Stimulated activated naive CD4-positive, alpha-beta T cell treated with Interleukin-2 at 50 U/mL for 16 hours (primary cell): ENCODE measurements around the gene TTLL11.

Source experiments
- DNase-seq: peaks from one replicate; lab custom pipeline; 2025; lab: John Stamatoyannopoulos, UW

Gene TTLL11

DNA sequence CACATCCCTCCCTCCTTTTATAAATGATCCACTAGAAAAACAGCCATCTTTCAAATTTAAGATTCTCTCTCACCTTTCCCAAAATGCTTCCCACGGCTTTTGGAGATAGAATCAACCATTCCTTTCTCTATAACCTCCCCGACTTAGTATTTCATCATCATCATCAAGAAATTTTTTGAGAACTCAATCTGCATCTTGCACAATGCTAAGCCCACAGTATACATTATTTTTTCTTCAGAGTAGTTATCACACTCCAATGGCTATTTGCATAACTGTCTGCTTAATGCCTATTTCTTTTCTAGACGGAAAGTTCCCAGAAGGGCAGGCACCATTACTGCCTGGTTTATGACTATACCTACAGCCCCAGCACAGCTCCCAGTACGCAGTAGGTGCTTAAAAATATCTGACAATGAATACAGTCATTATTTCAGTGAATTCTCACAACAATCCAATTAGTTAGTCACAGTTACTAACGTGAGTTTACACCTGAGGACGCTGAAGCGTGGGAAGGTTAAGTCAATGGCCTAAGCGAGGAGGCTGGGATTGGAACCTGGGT lies 212.7 kb downstream of the TTLL11 start:
- DNase-seq = no peak

DNA sequence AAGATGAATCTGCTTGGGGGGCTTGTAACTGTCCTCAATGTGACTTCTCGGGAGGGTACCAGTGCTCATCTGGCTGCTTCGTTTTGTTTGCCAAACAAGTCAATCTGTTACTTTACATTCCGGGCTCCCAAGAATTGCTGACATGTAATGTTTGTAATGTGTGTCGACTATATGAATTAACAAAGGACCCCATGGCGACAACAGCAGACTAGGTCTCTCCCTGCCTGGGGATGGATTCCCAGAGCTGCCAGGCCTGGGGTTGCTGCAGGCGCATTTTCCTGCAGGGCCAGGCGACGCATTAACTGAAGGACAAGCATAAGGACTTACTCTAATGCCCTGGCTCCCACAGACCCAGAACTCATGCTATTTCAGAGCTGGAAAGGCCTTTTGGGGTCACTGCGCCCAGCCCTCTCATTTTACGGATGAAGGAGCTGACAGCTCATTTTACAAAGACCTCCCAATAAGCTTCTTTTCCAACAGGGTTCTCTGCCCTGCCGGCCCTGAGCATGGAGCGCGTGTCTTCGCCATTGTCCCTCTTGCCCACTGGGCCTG lies 214.8 kb downstream of the TTLL11 start:
- DNase-seq = no peak

DNA sequence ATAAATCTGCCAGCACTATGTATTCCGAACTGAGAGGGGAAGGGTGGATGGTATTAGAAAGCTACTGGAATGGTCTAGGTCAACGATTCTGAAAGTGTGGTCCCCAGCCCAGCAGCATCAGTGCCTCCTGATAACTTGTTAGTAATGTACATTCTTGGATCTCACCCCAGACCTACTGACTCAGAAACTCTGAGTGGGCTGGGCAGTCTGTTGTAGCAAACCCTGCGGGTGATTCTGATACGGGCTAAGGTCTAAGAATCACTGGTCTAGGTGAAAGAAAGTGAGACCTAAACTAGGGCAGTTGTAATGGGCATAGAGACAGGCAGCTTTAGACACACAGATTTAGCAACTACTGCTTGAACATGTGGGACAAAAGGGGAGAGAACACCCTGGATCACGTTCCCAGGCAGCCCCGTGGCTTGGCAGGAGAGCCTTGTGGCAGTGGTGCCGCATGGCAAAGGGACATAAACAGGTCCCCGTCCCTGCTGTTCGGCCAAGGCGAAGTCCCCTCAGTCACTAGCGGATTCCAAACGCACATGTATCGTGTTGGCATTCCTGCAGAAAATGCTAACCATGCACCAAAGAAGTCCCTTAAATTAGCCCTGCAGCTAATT lies 216.3 kb downstream of the TTLL11 start:
- no peak for DNase-seq

DNA sequence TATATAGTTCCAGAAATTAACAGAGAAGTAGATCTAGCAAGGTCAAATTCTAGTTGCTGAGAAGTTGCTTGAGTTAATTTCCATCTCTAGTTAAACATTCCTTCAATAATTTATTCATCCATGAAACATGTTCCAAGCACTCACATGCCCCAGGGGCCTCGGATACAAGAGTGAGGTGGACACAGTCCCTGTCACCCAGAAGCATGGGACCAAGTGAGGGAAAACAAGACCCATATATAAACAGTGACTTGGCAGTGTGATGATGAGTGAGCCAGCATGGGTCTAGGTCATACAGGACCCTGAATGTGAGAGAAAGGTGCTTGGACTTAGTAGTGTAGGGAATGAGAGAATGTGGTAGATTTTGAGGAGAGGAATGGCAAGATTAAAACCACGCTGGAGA lies 216.9 kb downstream of the TTLL11 start:
- DNase-seq = no peak

DNA sequence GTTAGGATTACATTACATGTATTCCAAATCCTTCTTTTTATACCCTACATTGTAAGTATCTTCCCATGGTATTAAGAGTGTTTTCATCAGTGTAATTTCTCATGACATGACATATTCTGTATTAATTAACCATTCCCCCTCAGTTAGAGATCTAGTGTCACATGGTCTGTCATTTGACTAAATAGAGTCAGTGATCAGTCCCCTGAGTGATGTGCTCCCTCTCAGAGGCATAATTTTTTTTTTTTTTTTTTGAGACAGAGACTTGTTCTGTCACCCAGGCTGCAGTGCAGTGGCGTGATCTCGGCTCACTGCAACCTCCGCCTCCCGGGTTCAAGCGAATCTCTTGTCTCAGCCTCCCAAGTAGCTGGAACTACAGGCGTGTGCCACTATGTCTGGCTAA lies 218.6 kb downstream of the TTLL11 start:
- no peak for DNase-seq

DNA sequence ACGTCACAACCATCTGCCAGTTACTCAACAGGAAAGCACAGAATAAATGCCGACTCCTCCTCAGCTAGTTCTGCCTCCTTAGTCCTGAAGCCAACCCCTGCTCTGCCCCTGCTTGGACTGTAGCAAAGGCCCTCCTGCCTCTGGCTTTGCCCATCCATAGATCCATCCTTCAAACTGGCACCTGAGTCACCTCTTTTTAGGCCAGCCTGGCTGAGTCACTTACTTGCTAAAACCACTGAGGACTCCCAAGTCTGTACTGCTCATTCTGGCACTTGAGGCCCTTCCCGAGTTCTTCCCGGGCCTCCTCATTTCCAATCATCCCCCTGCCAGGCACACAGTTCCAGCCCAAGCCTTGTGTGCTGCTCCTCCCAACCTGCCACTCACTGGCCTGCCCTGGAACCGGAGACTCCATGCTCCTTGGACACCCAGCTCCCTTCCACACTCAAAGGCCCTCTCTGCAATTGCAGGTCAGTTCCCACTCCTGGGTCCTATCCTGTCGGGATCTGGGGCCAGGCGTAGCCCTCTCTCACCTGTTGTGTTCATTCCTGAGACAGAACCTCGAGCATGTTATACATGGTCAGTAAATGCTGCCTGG lies 221.6 kb downstream of the TTLL11 start:
- DNase-seq = no peak

DNA sequence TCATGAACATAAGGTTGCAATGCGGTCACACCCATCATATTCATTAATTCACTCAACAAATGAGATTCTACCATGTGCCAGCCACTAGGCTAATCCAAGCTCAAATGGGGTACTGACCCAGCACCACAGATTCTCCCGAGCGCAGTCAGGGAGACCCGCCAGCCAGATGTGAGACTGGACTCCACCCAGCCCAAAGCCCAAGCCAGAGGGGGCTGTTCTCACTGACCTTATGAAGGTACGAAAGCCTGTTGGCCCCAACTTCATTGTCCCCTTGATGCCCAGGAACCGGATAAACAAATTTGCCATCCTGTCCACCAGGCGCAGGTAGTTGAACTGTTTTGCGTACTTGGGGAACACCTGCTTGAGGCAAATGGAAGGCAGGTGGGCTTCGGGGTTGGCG lies 222.8 kb downstream of the TTLL11 start:
- no peak for DNase-seq

DNA sequence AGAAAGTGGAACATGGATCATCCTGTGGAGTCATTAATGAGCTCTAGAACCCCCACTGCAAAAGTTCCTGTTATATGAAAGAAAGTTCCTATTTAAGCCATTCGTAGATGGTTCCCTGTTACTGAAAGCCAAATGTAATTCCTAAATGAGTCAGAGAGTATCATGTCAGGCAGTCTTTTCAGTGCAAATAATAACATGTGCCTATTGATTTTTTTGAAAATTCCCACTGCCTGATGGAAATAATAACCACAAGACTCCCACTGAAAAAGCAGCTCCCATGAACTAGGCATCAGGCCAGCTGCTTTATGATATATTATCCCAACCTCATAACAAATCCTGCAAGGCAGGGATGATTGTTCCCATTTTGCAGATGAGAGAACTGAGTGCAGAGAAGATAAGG lies 224.5 kb downstream of the TTLL11 start:
- no peak for DNase-seq

DNA sequence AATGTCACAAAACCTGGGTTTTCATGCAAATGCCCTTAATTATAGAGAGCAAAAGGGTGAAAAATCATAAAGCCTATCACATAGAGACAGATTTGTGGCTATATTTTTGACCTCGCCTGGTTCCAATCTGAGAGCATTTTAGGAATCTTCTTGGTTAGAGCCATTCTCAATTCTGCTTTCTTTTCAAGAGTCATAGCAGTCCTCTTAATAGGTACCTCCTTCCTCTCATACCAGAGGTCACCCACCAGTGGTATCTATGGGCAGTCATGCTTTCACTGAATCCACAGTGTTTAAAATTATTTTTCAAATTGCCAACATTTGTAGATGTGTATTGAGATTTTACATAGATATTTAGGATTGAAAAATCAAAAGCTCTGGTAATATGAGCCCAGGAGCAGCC lies 226.2 kb downstream of the TTLL11 start:
- DNase-seq = no peak

DNA sequence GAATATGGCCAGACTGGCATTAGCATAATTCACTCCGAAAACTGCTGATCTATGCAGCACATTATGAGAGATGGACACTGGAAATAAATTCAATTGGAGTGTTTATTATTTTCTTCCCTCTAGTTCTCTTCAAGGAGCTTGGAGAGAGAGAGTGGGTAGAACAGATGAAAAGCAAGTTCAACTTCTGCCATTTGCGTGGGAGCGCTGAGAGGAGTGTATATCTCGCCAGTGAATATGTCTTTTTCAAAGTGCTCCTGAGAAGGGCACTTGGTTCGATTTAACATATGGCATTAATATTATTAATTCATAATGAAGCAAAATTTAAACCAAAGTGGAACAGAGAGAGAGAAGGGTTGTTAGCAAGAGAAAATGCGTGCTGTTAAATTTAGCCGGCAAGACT lies 227.2 kb downstream of the TTLL11 start:
- no peak for DNase-seq

DNA sequence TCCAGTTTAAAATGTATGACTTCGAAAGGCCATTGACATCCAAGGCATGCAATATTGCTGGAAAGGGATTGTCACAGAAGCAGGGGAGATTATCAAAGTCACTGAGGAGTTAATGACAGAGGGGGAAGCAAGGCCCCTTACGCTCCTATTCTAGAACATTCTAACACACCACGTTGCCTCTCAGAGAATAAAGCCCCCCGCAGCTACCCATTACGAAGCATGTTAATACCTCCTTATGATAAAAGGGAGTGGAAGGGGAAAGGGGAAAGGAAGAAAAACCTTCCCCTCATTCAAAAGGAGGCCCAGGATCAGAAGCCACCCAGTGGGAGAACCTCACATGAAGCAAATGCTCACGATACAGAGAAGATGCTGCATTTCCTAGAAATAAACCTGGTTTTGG lies 228.0 kb downstream of the TTLL11 start:
- DNase-seq = no peak

DNA sequence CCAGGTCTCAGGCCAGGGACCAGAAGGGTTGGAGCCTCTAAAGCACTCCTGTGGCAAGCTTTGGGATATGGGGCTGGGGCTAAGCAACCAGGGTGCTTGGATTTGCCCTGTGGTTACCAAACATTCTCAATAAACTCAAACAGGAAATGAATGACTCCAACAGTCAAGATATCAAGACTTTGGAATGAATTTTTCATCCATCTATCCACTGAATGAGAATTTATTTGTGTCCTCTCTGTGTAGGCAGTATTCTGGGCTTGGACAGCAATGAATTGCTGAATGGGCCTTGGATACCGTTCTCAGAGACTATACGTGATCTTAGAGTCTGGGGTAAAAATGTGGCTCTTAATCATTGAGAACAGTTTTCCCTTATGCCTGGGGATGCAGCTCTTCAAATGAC lies 229.2 kb downstream of the TTLL11 start:
- DNase-seq = no peak

DNA sequence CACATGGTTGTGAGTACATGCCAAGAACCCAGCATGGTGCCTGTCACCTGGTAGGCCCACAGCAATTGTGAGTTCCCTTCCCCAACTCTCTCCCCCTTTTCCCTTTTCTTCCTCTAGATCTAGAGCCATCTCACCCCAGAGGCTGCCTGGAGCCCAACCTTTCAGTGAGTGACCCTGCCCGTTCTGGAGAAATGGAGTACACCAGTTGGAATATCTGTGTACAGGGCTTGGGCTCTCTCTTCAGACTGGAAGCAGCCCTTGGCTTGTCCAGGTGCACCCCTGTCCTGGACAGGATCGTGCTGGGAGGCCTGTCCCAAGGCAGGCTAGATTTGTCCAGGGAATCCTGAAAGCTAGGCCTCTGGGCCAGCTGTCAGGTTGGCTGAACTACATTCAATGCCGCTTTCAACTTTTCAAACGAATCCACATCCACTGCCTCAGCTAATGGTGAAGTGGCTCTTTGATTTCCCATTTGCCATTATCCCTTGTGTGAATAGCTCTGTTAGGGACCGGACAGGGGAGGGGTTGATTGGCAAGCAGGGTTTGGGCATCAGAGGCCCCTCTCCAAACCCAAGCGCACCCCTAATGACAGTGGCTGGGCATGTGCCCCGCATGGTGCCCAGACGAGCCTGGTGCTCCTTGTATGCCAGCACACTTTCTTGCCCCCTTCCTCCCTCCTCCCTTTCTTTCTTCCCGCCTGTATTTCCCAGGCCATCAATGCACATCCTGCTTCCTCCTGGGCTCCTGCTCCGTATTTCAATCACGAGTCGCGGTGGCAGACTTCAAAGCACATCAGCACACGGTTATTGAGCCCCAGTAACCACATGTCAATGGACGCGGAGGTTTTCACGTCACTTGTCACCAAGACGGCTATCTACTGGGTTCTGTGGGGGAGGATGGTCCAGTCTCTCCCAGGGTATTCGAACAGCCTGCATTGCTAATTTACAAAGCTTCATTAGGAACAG lies 230.5 kb downstream of the TTLL11 start:
- no peak for DNase-seq

DNA sequence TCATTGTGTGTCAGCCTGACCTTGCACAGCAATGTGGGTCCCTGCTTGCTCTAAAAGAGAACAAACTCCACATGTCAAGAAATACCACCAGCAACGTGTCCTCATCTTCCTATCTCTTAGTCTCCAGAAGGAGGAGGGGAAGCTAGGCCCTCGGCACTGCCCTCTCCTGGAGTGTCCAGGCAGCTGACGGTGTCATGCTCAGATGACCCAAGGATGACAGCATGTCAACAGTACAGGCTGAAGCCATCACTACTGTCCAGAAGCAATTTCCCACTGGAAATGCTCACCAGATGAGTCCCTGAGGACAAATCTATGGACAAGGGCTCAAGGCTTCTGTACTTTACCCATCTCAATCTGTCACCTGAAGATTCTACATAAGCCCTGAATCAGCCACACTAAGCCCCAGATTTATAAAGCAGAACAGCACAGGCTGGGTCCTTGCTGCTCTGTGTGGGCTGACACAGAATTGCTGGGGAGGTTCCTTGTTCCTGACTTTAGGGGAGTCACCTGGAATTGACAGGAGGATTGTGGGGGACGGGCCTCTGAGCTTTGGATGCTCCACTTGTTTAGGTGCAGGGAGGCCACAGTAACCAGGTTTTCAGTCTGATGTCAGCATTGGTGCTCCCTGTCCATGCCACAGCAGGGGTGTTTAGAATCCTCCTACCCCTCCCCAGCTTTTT lies 231.5 kb downstream of the TTLL11 start:
- DNase-seq = no peak

DNA sequence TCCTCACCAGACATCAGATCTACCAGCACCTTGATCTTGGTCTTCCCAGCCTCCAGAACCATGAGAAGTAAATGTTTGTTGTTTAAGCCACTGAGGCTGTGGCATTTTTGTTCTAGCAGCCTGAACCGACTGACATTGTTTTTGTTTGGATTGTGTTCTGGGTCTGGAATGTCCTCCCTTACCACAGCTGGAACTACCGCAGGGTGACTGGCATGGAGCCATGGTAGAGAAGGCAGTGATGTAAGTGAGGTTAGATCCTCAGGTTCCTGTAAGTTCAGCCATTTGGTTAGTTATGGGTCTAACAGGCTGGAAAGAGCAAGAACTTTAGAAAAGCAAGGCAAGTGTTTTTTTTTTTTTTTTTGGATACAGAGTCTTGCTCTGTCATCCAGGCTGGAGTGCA lies 232.4 kb downstream of the TTLL11 start:
- DNase-seq = no peak

DNA sequence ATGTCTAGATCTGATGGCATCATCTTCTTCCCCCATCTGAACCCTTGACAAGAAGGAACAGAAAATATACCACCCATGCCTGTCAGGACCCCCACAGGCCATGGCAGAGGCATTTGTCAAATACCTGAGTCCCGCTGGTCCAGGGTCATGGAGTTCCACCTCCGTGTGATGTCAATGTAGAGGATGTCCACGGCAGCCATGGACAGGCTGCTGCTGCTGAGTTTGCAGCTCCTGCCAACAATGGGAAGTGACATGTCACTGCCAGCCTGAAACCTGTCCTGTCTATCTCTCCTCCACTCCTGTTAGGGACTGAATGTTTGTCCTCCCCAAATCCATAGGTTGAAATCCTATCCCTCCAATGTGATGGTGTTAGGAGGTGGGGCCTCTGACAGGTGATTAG lies 232.9 kb downstream of the TTLL11 start:
- no peak for DNase-seq

DNA sequence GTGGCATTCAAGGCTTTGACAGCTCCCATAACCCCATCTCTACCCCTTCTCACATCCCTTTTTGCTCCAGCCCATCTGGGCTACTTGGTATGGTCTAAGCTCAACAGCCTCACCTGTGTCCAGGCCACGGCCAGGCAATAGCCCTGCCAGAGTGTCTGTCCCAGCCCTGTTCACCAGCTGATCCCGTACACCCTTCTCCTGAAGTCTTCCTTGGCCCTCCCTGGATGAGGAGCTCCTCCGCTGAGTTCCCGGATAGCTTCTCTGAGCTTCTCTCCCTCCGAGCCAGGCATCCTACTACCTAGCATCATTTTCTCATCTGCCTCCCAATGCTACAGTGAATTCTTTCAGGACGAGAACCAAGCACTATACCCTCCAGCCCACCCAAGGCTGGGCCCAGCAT lies 233.5 kb downstream of the TTLL11 start:
- DNase-seq = no peak

DNA sequence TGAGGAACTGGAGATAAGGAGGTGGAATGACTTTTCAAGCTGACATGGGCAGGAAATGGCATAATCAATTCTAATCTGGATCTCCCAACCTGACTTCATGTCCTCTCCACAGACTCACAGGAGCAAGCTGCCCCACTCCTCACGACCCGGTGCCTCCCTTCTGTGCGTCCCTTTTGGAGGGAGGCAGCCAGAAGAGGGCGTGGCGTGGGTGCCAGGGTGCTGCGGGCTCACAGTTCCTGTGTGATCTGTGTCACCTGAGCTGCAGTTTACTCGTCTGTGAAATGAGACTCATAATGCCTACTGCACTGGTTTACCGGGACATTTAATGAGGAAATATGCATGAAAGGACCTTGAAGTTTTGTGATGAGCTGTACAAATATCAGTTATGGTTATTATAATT lies 234.3 kb downstream of the TTLL11 start:
- DNase-seq = no peak

DNA sequence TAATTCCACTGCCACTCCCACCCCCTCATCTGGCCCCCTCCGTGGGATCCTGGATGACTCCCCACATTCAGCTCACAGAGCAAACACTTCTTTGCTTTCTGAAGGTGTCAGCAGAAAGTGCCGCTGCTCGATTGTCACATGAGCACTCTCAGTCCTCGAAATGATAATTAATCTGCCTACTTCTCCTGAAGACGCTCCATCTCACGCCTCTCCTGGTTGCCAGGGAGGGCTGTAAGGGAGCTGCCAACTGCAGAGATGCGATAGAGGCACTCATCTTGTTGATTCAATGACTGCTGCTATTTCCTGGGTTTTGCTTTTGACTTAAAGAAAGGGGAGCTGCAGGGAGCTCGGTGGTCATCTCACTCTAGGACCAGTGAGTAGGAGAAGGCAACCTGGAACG lies 235.2 kb downstream of the TTLL11 start:
- DNase-seq = no peak

DNA sequence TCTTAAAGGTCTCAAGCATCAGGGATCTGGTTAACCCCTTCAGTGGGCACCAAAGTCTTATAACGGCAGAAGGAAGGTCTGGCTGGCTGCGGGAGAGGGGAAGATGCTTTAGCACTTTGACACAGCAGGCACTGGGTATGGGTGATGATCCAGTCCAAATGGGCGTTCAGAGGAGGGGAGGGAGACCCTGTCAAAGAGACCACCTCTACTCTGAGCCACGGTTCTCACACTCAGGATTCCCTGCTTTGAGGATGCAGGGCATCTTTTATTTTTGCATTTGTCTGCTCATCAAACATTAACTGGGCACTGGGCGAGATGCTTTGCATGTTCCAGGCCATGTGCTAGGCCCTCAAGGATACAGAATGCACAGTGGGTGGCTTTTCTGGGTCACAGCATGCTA lies 237.6 kb downstream of the TTLL11 start:
- no peak for DNase-seq

DNA sequence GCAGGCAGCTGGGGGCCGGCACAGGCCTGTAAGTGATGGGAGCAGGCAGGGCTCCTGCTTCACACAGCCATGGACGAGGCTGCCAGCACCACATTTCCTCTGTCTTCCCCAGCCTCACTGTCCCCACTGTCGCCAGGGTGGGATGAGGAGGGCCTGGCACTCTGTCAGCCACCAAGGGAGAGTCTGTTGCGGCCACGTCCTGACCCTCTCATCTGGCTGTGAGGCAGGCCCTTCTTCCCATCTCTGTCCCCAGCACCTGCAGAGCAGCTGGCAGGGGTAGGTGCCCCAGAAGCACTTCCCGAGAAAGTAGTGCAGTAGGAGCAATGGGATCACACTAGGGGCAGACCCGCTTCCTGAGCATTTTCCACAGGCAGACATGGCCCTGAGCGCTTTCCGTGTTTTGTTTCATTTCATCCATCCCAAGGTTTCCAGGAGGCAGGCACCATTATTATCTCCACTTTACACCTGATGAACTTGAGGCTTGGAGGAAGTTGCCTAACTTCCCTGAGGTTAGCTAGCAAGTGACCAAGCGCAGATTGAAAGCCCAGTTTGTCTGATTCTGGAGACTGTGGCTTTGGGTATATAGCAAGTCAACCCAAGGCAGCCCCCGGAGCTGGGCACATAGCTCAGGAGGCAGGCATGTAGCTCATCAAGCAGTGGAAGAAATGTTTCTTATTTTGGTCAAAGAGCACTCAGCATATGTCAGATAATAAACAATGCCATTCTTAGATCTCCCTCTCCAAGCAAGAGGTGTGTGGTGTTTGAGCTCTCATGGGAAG lies 239.3 kb downstream of the TTLL11 start:
- no peak for DNase-seq
